Activated CD4-positive, alpha-beta T cell treated with anti-CD3 and anti-CD28 coated beads for 24 hours (primary cell): ENCODE measurements around the gene VLDLR.

ENCODE experiments used
- DNase-seq, 2 donors: peaks; one replicate each; pipeline ENCODE4 v3.0.0-alpha.2; 2020; ENCODE audit warnings: low read depth in 2 of 2

The VLDLR gene

GRCh38 chr9:2620919-2621721, 467 bp upstream of the VLDLR start:
- peak; percentile 41 to 43 for DNase-seq

- peak in 1 of 2 donors; percentile 10 for DNase-seq
Observed at GRCh38 chr9:2622461-2623287, 1.1 kb downstream of the VLDLR start.

- DNase-seq, result no peak
Observed at GRCh38 chr9:2623288-2624050, 1.9 kb downstream of the VLDLR start.

- DNase-seq, result no peak
Observed at GRCh38 chr9:2624051-2624682, 2.6 kb downstream of the VLDLR start.

- DNase-seq, result no peak
Observed at GRCh38 chr9:2625427-2625826, 3.8 kb downstream of the VLDLR start.

- DNase-seq, result no peak
Observed at GRCh38 chr9:2628919-2629318, 7.3 kb downstream of the VLDLR start.

- no peak for DNase-seq
Observed at GRCh38 chr9:2630158-2630557, 8.6 kb downstream of the VLDLR start.

DNA sequence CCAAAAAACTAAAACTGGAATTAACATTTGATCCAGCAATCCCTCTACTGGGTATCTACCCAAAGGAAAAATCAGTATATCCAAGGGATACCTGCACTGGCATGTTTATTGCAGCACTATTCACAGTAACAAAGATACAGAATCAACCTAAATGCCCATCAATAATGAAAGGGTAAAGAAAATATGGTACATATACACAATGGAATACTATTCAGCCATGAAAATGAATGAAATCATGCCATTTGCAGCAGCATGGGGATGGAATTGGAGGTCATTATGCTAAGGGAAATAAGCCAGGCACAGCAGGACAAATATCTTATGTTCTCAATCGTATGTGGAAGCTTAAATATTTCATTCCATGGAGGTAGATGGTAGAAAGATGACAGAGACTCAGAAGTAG, 9.7 kb downstream of the VLDLR start:
- no peak for DNase-seq

- DNase-seq, result no peak
Observed at GRCh38 chr9:2634153-2634552, 12.6 kb downstream of the VLDLR start.

DNA sequence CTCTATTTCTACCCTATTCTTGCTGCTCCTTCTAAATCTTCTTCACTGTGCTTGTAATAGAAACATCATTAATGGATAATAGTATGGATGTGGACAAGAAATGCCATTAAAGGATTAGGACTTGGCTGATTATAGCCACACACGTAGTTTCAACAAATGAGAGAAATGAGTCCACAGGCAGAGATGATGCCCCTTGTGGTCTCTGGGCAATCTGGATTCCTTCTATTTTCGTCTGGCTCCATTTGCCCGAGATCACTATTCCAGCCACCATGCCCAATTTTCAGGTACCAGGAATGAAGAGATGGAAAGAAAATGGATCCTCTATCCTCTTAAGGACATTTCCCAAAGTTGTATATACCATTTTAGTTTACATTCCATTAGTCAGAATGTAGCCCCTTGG, 13.2 kb downstream of the VLDLR start:
- no peak for DNase-seq

- no peak for DNase-seq
Observed at GRCh38 chr9:2635922-2636321, 14.3 kb downstream of the VLDLR start.

GRCh38 chr9:2637390-2637789, 15.8 kb downstream of the VLDLR start:
- DNase-seq, result no peak

GRCh38 chr9:2638871-2639673, 17.5 kb downstream of the VLDLR start:
- DNase-seq, result no peak

GRCh38 chr9:2639786-2640185, 18.2 kb downstream of the VLDLR start:
- DNase-seq, result no peak

- DNase-seq, result no peak
Observed at GRCh38 chr9:2640570-2640969, 19.0 kb downstream of the VLDLR start.

GRCh38 chr9:2641033-2641432, 19.4 kb downstream of the VLDLR start:
- DNase-seq, result no peak

- DNase-seq, result no peak
Observed at GRCh38 chr9:2642068-2642467, 20.5 kb downstream of the VLDLR start.

GRCh38 chr9:2645569-2645968, 24.0 kb downstream of the VLDLR start:
- no peak for DNase-seq

GRCh38 chr9:2655411-2655901, 33.9 kb downstream of the VLDLR start:
- DNase-seq, result peak in 1 of 2 donors; percentile 11

DNA sequence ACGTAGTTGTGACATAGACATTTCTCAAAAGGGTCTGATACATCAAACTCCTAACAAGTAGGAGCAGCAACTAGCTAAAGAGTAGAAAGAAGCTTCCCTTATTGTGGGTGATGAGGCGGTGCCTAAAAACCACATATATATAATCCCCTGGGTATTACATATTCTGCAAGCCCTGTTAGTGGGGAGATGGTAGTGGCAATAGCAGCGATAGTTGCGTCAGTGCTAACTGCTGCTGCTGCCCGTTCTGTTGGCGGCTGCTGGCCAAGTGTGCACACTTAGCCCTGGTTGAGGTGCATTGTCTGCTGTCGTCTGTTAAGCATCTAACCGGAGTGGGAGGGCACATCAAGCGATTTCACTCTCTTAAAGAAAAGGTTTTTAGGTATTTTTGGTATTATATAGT, 35.8 kb downstream of the VLDLR start:
- DNase-seq, result no peak

GRCh38 chr9:2662496-2662895, 40.9 kb downstream of the VLDLR start:
- DNase-seq, result no peak
